PC-3 (cell line): ENCODE measurements around the gene CD9.

Source experiments
- EZH2 ChIP-seq: fragments of 300-600 bp; sonication (generic); IDR thresholded peaks from one replicate; pipeline ENCODE4 v1.6.1; 2017; ENCODE audit warnings: antibody characterized with exemption, mild to moderate bottlenecking, low read length; ENCODE audit not compliant: unreplicated experiment
- EZH2phosphoT487 ChIP-seq: fragments of 300-600 bp; sonication (generic); IDR thresholded peaks from 2 replicates; pipeline ENCODE4 v1.6.1; 2018; ENCODE audit warnings: mild to moderate bottlenecking, antibody characterized with exemption, low read length, borderline replicate concordance
- TF ChIP-seq, protein P1 (sequence below): fragments of 300-600 bp; sonication (generic); conservative IDR thresholded peaks from 2 replicates; pipeline ENCODE4 v1.5.1; 2017; ENCODE audit warnings: antibody characterized with exemption, low read depth, mild to moderate bottlenecking, low read length

- TF ChIP-seq EZH2 (no peak), EZH2phosphoT487 (no peak)
- TF ChIP-seq, protein P1, sequence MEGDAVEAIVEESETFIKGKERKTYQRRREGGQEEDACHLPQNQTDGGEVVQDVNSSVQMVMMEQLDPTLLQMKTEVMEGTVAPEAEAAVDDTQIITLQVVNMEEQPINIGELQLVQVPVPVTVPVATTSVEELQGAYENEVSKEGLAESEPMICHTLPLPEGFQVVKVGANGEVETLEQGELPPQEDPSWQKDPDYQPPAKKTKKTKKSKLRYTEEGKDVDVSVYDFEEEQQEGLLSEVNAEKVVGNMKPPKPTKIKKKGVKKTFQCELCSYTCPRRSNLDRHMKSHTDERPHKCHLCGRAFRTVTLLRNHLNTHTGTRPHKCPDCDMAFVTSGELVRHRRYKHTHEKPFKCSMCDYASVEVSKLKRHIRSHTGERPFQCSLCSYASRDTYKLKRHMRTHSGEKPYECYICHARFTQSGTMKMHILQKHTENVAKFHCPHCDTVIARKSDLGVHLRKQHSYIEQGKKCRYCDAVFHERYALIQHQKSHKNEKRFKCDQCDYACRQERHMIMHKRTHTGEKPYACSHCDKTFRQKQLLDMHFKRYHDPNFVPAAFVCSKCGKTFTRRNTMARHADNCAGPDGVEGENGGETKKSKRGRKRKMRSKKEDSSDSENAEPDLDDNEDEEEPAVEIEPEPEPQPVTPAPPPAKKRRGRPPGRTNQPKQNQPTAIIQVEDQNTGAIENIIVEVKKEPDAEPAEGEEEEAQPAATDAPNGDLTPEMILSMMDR = no peak
Observed at GRCh38 chr12:6231359-6232268, 31.4 kb downstream of the CD9 start.
